WTC11 (cell line): ENCODE results near the gene PLCXD1. TPM values are rescaled to one million over a fixed set of nuclear protein-coding genes. Genes with fewer than 3 reads are reported as not detected.
A peak's percentile ranks its signal among the peaks of the same experiment; 100 is the strongest.
"Not testable (repeated sequence)": the region's sequence is repeated elsewhere in the genome, so short reads cannot be mapped to it uniquely, and the experiment has no call there.

Experiments
- ATAC-seq: fragments of 200-7000 bp; cut with Tn5 transposase; 2 replicates; pipeline ENCODE4 v1.10.0; 2021; ENCODE audit warnings: mild to moderate bottlenecking, moderate library complexity
- CTCF ChIA-PET: fragments of 300-600 bp; sonication (Branson Sonifier 250); formaldehyde crosslinking; loops from one replicate; lab custom pipeline; 2021; ENCODE audit warnings: antibody characterized with exemption; lab: Charles Lee
- POLR2A ChIA-PET: fragments of 350-600 bp; sonication (Branson Sonifier 250); formaldehyde crosslinking; loops from one replicate; lab custom pipeline; 2021; ENCODE audit warnings: antibody characterized with exemption; lab: Charles Lee
- DNase-seq: peaks from one replicate; pipeline ENCODE4 v3.0.0; 2021; ENCODE audit warnings: low spot score
- H3K27ac Mint-ChIP-seq: 2 replicates; pipeline ENCODE4 v1.8.0; 2021; ENCODE audit warnings: mixed read lengths
- H3K27me3 Mint-ChIP-seq: 2 replicates; pipeline ENCODE4 v1.8.0; 2021; ENCODE audit warnings: low read depth, mild to moderate bottlenecking, moderate library complexity, mixed read lengths
- H3K36me3 Mint-ChIP-seq: 2 replicates; pipeline ENCODE4 v1.8.0; 2021; ENCODE audit warnings: mixed read lengths
- H3K4me1 Mint-ChIP-seq: 2 replicates; pipeline ENCODE4 v1.8.0; 2022; ENCODE audit warnings: mixed read lengths
- H3K4me3 Mint-ChIP-seq: 2 replicates; pipeline ENCODE4 v1.8.0; 2021; ENCODE audit warnings: mild to moderate bottlenecking, moderate library complexity, mixed read lengths
- H3K9me3 Mint-ChIP-seq: 2 replicates; pipeline ENCODE4 v1.8.0; 2021; ENCODE audit warnings: mixed read lengths
- CBFB ChIP-seq: sonication (generic); formaldehyde crosslinking; IDR thresholded peaks from 2 replicates; pipeline ENCODE4 v1.8.1; 2022; ENCODE audit warnings: mild to moderate bottlenecking, low read depth, missing genetic modification reagents
- CDX4 ChIP-seq: fragments of 250-450 bp; sonication (Bioruptor Pico); IDR thresholded peaks from 2 replicates; pipeline ENCODE4 v1.9.0; 2021; ENCODE audit warnings: moderate library complexity, mild to moderate bottlenecking, inconsistent platforms, borderline replicate concordance
- CREB1 ChIP-seq: sonication (generic); formaldehyde crosslinking; IDR thresholded peaks from 2 replicates; pipeline ENCODE4 v1.8.0; 2023; ENCODE audit warnings: mild to moderate bottlenecking, missing genetic modification reagents
- ESRRA ChIP-seq: sonication (generic); formaldehyde crosslinking; IDR thresholded peaks from 2 replicates; pipeline ENCODE4 v1.8.1; 2022; ENCODE audit warnings: mild to moderate bottlenecking, missing genetic modification reagents, borderline replicate concordance
- FOXK1 ChIP-seq: sonication (generic); formaldehyde crosslinking; IDR thresholded peaks from 2 replicates; pipeline ENCODE4 v1.8.0; 2022; ENCODE audit warnings: mild to moderate bottlenecking, moderate library complexity, missing genetic modification reagents
- GABPB1 ChIP-seq: sonication (generic); formaldehyde crosslinking; IDR thresholded peaks from 2 replicates; pipeline ENCODE4 v1.8.1; 2023; ENCODE audit warnings: mild to moderate bottlenecking, missing genetic modification reagents
- IRF2 ChIP-seq: sonication (generic); formaldehyde crosslinking; IDR thresholded peaks from 2 replicates; pipeline ENCODE4 v1.8.0; 2022; ENCODE audit warnings: low read depth, missing genetic modification reagents, borderline replicate concordance
- JUN ChIP-seq: sonication (generic); formaldehyde crosslinking; IDR thresholded peaks from 2 replicates; pipeline ENCODE4 v1.8.0; 2023; ENCODE audit warnings: mild to moderate bottlenecking, missing genetic modification reagents
- MAX ChIP-seq: sonication (generic); formaldehyde crosslinking; IDR thresholded peaks from 2 replicates; pipeline ENCODE4 v1.8.0; 2022; ENCODE audit warnings: mild to moderate bottlenecking, missing genetic modification reagents
- MLX ChIP-seq: sonication (generic); formaldehyde crosslinking; IDR thresholded peaks from 2 replicates; pipeline ENCODE4 v1.8.1; 2023; ENCODE audit warnings: mild to moderate bottlenecking, missing genetic modification reagents, moderate library complexity
- MXD4 ChIP-seq: fragments of 250-450 bp; sonication (Bioruptor Pico); IDR thresholded peaks from 2 replicates; pipeline ENCODE4 v1.8.0; 2021; ENCODE audit warnings: mild to moderate bottlenecking, moderate library complexity, borderline replicate concordance
- NFATC4 ChIP-seq: fragments of 250-450 bp; sonication (Bioruptor Pico); IDR thresholded peaks from 2 replicates; pipeline ENCODE4 v1.9.0; 2021; ENCODE audit warnings: mild to moderate bottlenecking
- PREB ChIP-seq: sonication (generic); formaldehyde crosslinking; IDR thresholded peaks from 2 replicates; pipeline ENCODE4 v1.8.1; 2022; ENCODE audit warnings: mild to moderate bottlenecking, missing genetic modification reagents, moderate library complexity, borderline replicate concordance
- RORB ChIP-seq: fragments of 250-450 bp; sonication (Bioruptor Pico); IDR thresholded peaks from 2 replicates; pipeline ENCODE4 v1.9.0; 2021; ENCODE audit warnings: mild to moderate bottlenecking
- SOX15 ChIP-seq: fragments of 250-450 bp; sonication (Bioruptor Pico); IDR thresholded peaks from 2 replicates; pipeline ENCODE4 v1.9.0; 2021; ENCODE audit warnings: mild to moderate bottlenecking
- TCF7 ChIP-seq: sonication (generic); formaldehyde crosslinking; IDR thresholded peaks from 2 replicates; pipeline ENCODE4 v1.8.0; 2022; ENCODE audit warnings: mild to moderate bottlenecking, low read depth, missing genetic modification reagents, moderate library complexity
- TEAD1 ChIP-seq: sonication (generic); formaldehyde crosslinking; IDR thresholded peaks from 2 replicates; pipeline ENCODE4 v1.8.0; 2022; ENCODE audit warnings: mild to moderate bottlenecking, missing genetic modification reagents
- ZNF219 ChIP-seq: sonication (generic); formaldehyde crosslinking; IDR thresholded peaks from 2 replicates; pipeline ENCODE4 v1.8.0; 2023; ENCODE audit warnings: missing genetic modification reagents, mild to moderate bottlenecking, borderline replicate concordance
- ZNF232 ChIP-seq: sonication (generic); formaldehyde crosslinking; IDR thresholded peaks from 2 replicates; pipeline ENCODE4 v1.8.0; 2022; ENCODE audit warnings: mild to moderate bottlenecking, missing genetic modification reagents
- ZNF281 ChIP-seq: sonication (generic); formaldehyde crosslinking; IDR thresholded peaks from 2 replicates; pipeline ENCODE4 v1.8.0; 2023; ENCODE audit warnings: mild to moderate bottlenecking, missing genetic modification reagents
- ZNF416 ChIP-seq: fragments of 250-450 bp; sonication (Bioruptor Pico); IDR thresholded peaks from 2 replicates; pipeline ENCODE4 v1.9.0; 2021; ENCODE audit warnings: mild to moderate bottlenecking, inconsistent platforms
- ZNF671 ChIP-seq: fragments of 250-450 bp; sonication (Bioruptor Pico); IDR thresholded peaks from 2 replicates; pipeline ENCODE4 v1.8.0; 2021; ENCODE audit warnings: mild to moderate bottlenecking
- total RNA-seq: library from RNA; stranded (reverse); gene quantifications from 3 replicates; pipeline ENCODE4 v1.2.3, GENCODE V29; 2021

Gene PLCXD1
- total RNA-seq, 1 experiment from 2014 or later, result 131 TPM

- ChIA-PET POLR2A (no interaction called here), CTCF (no interaction called here)
- TF ChIP-seq CBFB (CRISPR knock-in tag), result no peak
- no peaks in the 10 kb centered on the region for H3K27me3 Mint-ChIP-seq
- H3K9me3 Mint-ChIP-seq, result no peaks in the 10 kb centered on the region
- peaks cover 10% of the 10 kb centered on the region for H3K4me1 Mint-ChIP-seq
- DNase-seq (peak; percentile 7), ATAC-seq (no peak)
- no peak overlapping the region for H3K27ac Mint-ChIP-seq
- H3K4me3 Mint-ChIP-seq, result no peak overlapping the region
- no peaks in the 10 kb centered on the region for H3K36me3 Mint-ChIP-seq
Observed at GRCh38 chrX:261919-262352, 19.2 kb upstream of the PLCXD1 start.

GRCh38 chrX:262381-262909 lies 18.7 kb upstream of the PLCXD1 start:
- Mint-ChIP-seq H3K4me1 (peaks cover 10% of the 10 kb centered on the region), H3K9me3 (no peaks in the 10 kb centered on the region), H3K4me3 (no peak overlapping the region), H3K27ac (no peak overlapping the region), H3K36me3 (no peaks in the 10 kb centered on the region), H3K27me3 (no peaks in the 10 kb centered on the region)
- ATAC-seq, result no peak
- ChIA-PET CTCF (no interaction called here), POLR2A (no interaction called here)
- peak; percentile 93 for TF ChIP-seq GABPB1 (CRISPR knock-in tag)
- TF ChIP-seq MLX, result no peak
- no peak for TF ChIP-seq RORB (CRISPR knock-in tag)
- TF ChIP-seq ZNF416 (CRISPR knock-in tag), result no peak
- peak; percentile 3 for DNase-seq

- peak; percentile 6 for DNase-seq
- H3K27me3 Mint-ChIP-seq, H3K9me3 Mint-ChIP-seq, POLR2A ChIA-PET, ATAC-seq, H3K4me3 Mint-ChIP-seq, H3K36me3 Mint-ChIP-seq, CTCF ChIA-PET, H3K27ac Mint-ChIP-seq: not testable (repeated sequence)
- H3K4me1 Mint-ChIP-seq, result peaks cover 10% of the 10 kb centered on the region
Observed at GRCh38 chrX:264006-264405, 17.2 kb upstream of the PLCXD1 start.

GRCh38 chrX:264634-265455 lies 16.3 kb upstream of the PLCXD1 start:
- no peaks in the 10 kb centered on the region for H3K9me3 Mint-ChIP-seq
- TF ChIP-seq JUN (no peak), ZNF281 (no peak), ZNF671 (CRISPR knock-in tag) (no peak), TEAD1 (CRISPR knock-in tag) (no peak), IRF2 (CRISPR knock-in tag) (no peak), FOXK1 (CRISPR knock-in tag) (no peak), MAX (CRISPR knock-in tag) (no peak), NFATC4 (no peak), ZNF416 (CRISPR knock-in tag) (no peak), TCF7 (CRISPR knock-in tag) (no peak), ZNF219 (CRISPR knock-in tag) (no peak), MXD4 (CRISPR knock-in tag) (no peak), SOX15 (CRISPR knock-in tag) (no peak), RORB (CRISPR knock-in tag) (no peak), CREB1 (CRISPR knock-in tag) (no peak), PREB (CRISPR knock-in tag) (no peak), ESRRA (CRISPR knock-in tag) (no peak), CDX4 (no peak), MLX (no peak), ZNF232 (CRISPR knock-in tag) (no peak)
- H3K27ac Mint-ChIP-seq, result no peak overlapping the region
- H3K27me3 Mint-ChIP-seq, result no peaks in the 10 kb centered on the region
- ATAC-seq, result no peak
- no peaks in the 10 kb centered on the region for H3K36me3 Mint-ChIP-seq
- POLR2A ChIA-PET, result no interaction called here
- peak; percentile 5 for DNase-seq
- peaks cover 8% of the 10 kb centered on the region for H3K4me1 Mint-ChIP-seq
- no peak overlapping the region for H3K4me3 Mint-ChIP-seq
- CTCF ChIA-PET, result no interaction called here
